C4-2B (cell line): ENCODE results near the gene ANTXR2.

Experiments
- CTCF ChIP-seq: fragments of 450-650 bp; conservative IDR thresholded peaks from 2 replicates; pipeline ENCODE4 v1.5.1; 2017; ENCODE audit warnings: mild to moderate bottlenecking
- ZFX ChIP-seq: fragments of 450-650 bp; IDR thresholded peaks from 2 replicates; pipeline ENCODE4 v1.6.1; 2017

- TF ChIP-seq CTCF (no peak), ZFX (no peak)
These were observed 18.7 kb downstream of the ANTXR2 start for GRCh38 chr4:80054375-80054774.
